ENCODE data around the gene RAB5IF. TPM values are rescaled to one million over a fixed set of nuclear protein-coding genes. Genes with fewer than 3 reads are reported as not detected.

Gene RAB5IF
- total and polyA plus RNA-seq, 2 of the 4 experiments (the other 2 are of a cell fraction), result 74.0 to 93.1 TPM

DNA sequence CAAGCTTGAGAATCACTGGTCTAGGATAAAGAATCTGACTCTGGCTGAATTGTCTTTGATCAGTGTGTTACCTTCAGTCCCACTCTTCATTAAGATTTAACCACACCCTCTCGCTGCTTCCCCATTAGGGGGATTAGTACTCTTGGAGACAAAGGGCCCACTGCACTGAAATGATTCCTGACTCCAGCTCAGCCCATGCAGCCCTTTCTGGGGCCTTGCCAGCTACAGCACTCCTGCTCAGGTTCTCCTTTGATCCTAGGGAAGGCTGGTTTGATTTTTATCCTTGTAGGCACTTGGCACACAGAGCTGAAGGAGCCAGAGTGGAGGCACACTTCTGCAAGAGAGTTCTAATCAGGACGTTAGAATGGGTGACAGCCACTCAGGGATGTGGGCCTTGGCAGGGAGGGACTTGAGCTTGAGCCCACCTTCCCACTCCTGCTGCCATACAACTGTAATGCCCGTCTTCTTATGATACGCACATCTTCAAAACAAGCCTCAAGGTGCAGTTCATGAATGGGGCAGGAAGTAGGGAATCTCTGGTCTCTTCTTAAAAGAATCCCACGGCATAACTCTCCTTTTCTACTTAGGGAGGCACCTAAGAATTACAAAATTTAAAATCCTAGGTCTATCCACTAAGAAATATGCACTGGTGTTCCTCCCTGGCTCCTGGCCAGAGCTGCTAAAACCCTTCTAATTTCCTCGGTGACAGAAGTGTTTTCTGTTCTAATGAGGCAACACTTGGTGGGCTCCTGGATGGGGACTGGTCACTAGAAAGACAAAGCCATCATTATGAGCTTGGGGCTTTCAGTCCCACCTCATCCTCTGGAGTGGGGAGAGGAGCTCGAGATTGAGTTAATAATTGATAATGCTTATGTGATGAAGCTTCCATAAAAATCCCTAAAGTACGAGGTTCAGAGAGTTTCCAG lies 41.9 kb downstream of the RAB5IF start:
- ATAC-seq (ENCODE audit: low read depth), result no peak
- in situ Hi-C loops (cut with MboI; ENCODE audit: low sequenced_read_pairs), result no loop called here
- WGBS, 2 experiments (ENCODE audit: extremely low coverage in 2 of 2, insufficient read length in 1 of 2), result no CpG with 5 or more reads among the region's 8 CpGs
- TF ChIP-seq FOS (IDR thresholded peaks at IDR 0.05; ENCODE audit: low read depth, low read length), result no peak
- TF ChIP-seq, protein P1, sequence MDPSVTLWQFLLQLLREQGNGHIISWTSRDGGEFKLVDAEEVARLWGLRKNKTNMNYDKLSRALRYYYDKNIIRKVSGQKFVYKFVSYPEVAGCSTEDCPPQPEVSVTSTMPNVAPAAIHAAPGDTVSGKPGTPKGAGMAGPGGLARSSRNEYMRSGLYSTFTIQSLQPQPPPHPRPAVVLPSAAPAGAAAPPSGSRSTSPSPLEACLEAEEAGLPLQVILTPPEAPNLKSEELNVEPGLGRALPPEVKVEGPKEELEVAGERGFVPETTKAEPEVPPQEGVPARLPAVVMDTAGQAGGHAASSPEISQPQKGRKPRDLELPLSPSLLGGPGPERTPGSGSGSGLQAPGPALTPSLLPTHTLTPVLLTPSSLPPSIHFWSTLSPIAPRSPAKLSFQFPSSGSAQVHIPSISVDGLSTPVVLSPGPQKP (IDR thresholded peaks at IDR 0.05; ENCODE audit: borderline replicate concordance, low read depth, low read length), result no peak
- TF ChIP-seq RFX5 (IDR thresholded peaks at IDR 0.05; ENCODE audit: low read depth, low read length), result no peak
- TF ChIP-seq POLR2A (IDR thresholded peaks at IDR 0.05; ENCODE audit: low read depth, low read length), result no peak
- TF ChIP-seq RCOR1 (IDR thresholded peaks at IDR 0.05; ENCODE audit: insufficient replicate concordance, low read length), result no peak
- TF ChIP-seq MAZ (IDR thresholded peaks at IDR 0.05; ENCODE audit: borderline replicate concordance, low read depth, low read length), result no peak
- TF ChIP-seq BHLHE40 (IDR thresholded peaks at IDR 0.05; ENCODE audit: low read depth, low read length), result no peak
- TF ChIP-seq NFE2L2 (IDR thresholded peaks at IDR 0.05; ENCODE audit: low read depth, low read length), result no peak
- TF ChIP-seq MAFK (IDR thresholded peaks at IDR 0.05; ENCODE audit: low read depth, low read length), result no peak
- TF ChIP-seq CHD1 (IDR thresholded peaks at IDR 0.05; ENCODE audit: low read depth, low read length), result no peak
- TF ChIP-seq, protein P2, sequence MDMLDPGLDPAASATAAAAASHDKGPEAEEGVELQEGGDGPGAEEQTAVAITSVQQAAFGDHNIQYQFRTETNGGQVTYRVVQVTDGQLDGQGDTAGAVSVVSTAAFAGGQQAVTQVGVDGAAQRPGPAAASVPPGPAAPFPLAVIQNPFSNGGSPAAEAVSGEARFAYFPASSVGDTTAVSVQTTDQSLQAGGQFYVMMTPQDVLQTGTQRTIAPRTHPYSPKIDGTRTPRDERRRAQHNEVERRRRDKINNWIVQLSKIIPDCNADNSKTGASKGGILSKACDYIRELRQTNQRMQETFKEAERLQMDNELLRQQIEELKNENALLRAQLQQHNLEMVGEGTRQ (IDR thresholded peaks at IDR 0.05; ENCODE audit: low read depth, low read length), result no peak
- TF ChIP-seq SMC3 (IDR thresholded peaks at IDR 0.05; ENCODE audit: low read depth, low read length), result no peak
- TF ChIP-seq CEBPB (IDR thresholded peaks at IDR 0.05; ENCODE audit: low read depth, low read length), result no peak
- no peak for TF ChIP-seq MXI1 (IDR thresholded peaks at IDR 0.05; ENCODE audit: borderline replicate concordance, low read depth, low read length)
- TF ChIP-seq, protein P3, sequence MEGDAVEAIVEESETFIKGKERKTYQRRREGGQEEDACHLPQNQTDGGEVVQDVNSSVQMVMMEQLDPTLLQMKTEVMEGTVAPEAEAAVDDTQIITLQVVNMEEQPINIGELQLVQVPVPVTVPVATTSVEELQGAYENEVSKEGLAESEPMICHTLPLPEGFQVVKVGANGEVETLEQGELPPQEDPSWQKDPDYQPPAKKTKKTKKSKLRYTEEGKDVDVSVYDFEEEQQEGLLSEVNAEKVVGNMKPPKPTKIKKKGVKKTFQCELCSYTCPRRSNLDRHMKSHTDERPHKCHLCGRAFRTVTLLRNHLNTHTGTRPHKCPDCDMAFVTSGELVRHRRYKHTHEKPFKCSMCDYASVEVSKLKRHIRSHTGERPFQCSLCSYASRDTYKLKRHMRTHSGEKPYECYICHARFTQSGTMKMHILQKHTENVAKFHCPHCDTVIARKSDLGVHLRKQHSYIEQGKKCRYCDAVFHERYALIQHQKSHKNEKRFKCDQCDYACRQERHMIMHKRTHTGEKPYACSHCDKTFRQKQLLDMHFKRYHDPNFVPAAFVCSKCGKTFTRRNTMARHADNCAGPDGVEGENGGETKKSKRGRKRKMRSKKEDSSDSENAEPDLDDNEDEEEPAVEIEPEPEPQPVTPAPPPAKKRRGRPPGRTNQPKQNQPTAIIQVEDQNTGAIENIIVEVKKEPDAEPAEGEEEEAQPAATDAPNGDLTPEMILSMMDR (conservative IDR thresholded peaks at IDR 0.05; ENCODE audit: low read depth, low read length), result no peak

More for the DNA sequence above, 41.9 kb downstream of the RAB5IF start:
- POLR2A ChIA-PET (ENCODE audit: unreplicated experiment), result no interaction called here
- Histone ChIP-seq H4K20me1 (ENCODE audit: insufficient read depth, low read length) (no peaks in the 10 kb centered on the region), H3K9me3 (ENCODE audit: control insufficient read depth, insufficient read depth, low read length) (no peaks in the 10 kb centered on the region), H3K4ac (ENCODE audit: low read depth, low read length) (no peak overlapping the region), H2AFZ (replicated peaks; ENCODE audit: low read length, poor library complexity) (no peak overlapping the region), H3K27me3 (ENCODE audit: control insufficient read depth, insufficient read depth, low read length) (0 out of 2 replicates have a peak, but pooled peaks cover 1% of the 10 kb centered on the region), H3K9me1 (ENCODE audit: insufficient read depth, low read length) (no peaks in the 10 kb centered on the region), H4K8ac (ENCODE audit: low read depth in 2 of 2, low read length in 2 of 2) (no peak overlapping the region), H3K9ac (ENCODE audit: low read depth, low read length) (no peak overlapping the region), H2BK5ac (ENCODE audit: low read depth, low read length, poor library complexity, severe bottlenecking) (no peak overlapping the region), H3K4me3 (ENCODE audit: insufficient read depth, low read depth, low read length) (no peak overlapping the region), H4K5ac (ENCODE audit: low read depth, low read length) (no peak overlapping the region), H2BK15ac (ENCODE audit: low read depth, low read length) (no peak overlapping the region), H3K14ac (replicated peaks; ENCODE audit: low read depth, low read length) (no peak overlapping the region), H3K4me2 (ENCODE audit: low read depth, low read length) (no peak overlapping the region), H3K79me1 (ENCODE audit: low read depth in 1 of 2, low read length in 2 of 2) (no peaks in the 10 kb centered on the region), H2BK120ac (ENCODE audit: low read depth, low read length) (no peak overlapping the region), H2AK5ac (ENCODE audit: low read depth, low read length) (no peak overlapping the region), H2AK9ac (replicated peaks; ENCODE audit: low read depth, low read length, poor library complexity) (no peak overlapping the region), H3K36me3 (ENCODE audit: control insufficient read depth, insufficient read depth, low read length) (peaks cover 2% of the 10 kb centered on the region; the same call in 1 of the 2 replicates), H3K56ac (ENCODE audit: extremely low read depth, insufficient read depth, low read length) (no peak overlapping the region), H2BK20ac (ENCODE audit: low read depth, low read length) (no peak overlapping the region), H3K4me1 (ENCODE audit: control insufficient read depth, insufficient read depth, low read length) (no peaks in the 10 kb centered on the region), H3K18ac (ENCODE audit: low read depth, low read length) (no peak overlapping the region), H4K91ac (ENCODE audit: insufficient read depth, low read depth, low read length) (no peak overlapping the region), H3K23ac (ENCODE audit: low read depth, low read length) (no peak overlapping the region), H3K27ac (ENCODE audit: insufficient read depth, low read length) (no peak overlapping the region)
- intact Hi-C loops (cut with micrococcal nuclease) (no loop called here), dilution Hi-C loops (cut with HindIII; ENCODE audit: low sequenced_read_pairs, unreplicated experiment) (no loop called here)
- DNase-seq, result no peak
- CTCF ChIA-PET, result no interaction called here
- BruUV-seq (replicated peaks), result no TSS peak
